HG03521 (cell line): ENCODE measurements around the gene TNMD.
"Not testable (repeated sequence)": the region's sequence is repeated elsewhere in the genome, so short reads cannot be mapped to it uniquely, and the experiment has no call there.

Source experiments
- ATAC-seq: cut with Tn5 transposase; IDR thresholded peaks from one replicate; pipeline ENCODE4 v1.9.1; 2021; ENCODE audit warnings: mild to moderate bottlenecking, moderate library complexity; ENCODE audit not compliant: unreplicated experiment

The TNMD gene

DNA sequence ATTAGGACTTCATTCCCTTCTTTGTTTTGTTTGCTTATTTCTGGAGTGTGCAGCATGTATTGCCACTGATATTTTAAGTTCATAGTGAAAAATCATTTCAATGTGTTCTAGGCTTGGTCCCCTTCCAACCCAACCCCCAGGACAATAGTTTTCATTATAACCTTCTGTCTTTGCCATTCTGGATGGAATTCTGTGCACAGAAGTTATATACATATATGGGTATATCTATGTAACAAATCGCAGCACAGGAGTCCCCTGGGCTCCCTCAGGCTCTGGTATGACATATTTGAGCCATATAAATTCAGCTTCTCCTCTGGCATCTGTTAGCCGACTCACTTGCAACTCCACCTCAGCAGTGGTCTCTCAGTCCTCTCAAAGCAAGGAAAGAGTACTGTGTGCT lies at the start of gene TNMD:
Gene TNMD, plus strand, starts transcription at position 326 of the 400 bp plus-strand sequence. CDS start 83 bp downstream, outside the sequence.
- no peak for ATAC-seq

DNA sequence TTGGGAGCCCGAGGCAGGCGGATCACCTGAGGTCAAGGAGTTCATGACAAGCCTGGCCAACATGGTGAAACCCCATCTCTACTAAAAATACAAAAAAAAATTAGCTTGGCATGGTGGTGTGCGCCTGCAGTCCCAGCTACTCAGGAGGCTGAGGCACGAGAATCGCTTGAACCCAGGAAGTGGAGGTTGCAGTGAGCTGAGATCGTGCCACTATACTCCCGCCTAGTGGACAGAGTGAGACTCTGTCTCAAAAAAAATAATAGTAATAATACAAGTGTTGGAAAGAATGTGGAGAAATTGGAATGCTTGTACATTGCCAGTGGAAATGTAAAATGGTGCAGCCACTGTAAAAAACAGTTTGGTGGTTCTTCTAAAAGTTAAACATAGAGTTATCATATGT lies 19.2 kb upstream of the TNMD start:
- not testable (repeated sequence) for ATAC-seq

DNA sequence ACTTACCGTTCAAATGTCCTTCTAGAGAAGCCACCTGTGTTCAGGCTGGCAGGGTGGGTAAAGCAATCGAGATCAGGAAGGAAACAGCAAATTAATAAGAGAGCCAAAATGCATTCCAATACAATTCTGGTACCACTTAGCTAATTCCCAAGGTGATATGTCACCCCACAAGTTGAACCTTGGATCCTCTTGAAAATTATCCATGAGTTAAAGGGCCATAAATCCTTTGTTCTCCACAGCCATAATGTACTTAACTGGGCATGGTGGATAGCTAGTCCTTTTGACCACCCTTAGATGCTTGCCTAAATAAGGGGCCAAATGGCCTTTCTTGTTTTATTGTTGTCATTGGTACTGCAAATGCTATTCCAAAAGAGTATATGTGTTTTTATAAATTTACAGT lies 2.0 kb downstream of the TNMD start:
- no peak for ATAC-seq

DNA sequence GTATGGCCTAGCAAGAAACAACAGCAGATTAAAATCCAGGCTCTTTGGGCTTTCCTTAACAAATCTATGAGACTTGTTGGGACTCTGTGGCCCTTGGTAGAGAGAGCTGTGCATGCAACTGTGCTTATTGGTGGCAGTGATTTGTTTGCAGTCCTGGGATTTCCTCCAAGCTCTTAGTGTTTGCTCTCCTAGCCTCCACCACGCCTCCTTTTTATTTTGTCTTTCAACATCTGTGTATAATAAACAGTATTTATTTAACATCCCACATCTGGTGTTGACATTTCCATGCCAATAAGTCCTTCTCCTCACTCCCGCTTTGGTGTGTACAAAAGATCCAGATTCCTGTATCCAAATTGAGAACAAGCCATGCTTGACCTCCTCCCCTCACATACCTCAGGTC lies 3.1 kb downstream of the TNMD start:
- ATAC-seq, result no peak

DNA sequence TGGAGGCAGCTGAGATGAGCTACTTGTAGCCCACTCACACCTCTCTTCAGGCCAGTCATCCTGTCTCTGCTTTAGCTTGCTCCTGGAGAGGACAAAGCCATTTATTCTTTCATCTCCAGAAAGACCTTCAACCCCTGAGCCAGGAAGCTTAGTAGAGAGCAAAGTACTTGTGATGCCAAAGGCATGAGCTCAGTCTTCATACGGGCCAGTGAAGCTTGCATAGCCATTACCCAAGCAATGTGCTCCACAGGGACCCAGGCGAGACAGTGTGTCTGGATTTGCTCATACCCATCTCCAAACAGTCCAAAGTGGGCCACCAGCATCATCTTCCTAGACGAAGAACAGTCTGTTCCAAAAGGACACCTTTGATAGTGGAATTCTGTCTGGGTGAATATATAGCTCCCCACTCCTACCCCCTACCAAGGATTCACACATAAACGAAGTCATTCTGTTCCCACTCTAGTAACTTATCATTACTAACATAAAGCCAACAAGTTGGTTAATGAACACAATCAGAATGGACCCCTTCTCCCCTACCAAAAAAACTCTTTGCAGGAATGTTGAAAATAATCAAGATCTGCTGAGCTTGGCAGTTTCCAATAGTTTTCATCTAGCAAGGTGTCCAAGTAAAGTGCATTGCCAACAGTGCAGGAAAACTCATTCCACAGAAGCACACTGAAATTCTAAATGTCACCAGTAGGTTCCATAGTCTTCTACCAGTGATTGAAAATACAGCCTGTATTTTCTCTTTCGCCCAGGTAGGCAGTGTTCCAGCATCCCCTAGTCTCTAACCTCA lies 6.7 kb downstream of the TNMD start:
- ATAC-seq, result no peak

DNA sequence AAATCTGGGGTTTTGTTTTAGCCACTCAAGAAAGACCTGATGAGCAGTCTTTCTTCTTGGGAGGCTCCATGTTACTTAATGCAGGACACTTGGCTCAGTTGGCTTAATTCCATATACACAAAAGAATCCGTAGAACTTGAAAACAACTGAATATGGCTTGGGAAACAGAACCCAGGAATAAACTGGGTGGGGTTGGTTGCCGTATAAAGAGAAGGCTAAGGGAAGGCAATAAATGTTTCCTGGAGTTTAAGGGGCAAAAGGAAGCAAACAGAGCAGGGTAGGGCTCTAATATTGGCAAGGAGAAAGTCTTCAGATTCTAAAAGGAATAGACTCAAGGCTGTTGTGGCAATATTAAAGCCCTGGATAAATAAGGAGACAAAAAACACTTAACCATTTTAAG lies 8.4 kb downstream of the TNMD start:
- ATAC-seq, result no peak

DNA sequence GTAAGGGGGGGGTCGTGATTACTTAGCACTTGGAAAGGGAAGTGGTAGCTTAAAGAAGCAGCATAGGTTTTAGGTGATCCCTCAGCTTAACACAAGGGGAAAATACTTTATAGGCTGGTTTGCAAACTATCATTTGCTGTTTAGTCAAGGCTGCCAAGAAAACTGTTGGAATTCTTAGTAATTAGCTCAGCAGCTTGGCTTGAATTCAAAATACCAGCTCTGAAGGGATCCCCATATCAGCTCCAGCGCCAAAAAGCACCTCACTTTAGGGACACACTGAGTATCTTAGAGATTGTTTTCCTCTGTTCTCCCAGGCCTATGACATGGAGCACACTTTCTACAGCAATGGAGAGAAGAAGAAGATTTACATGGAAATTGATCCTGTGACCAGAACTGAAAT lies 8.8 kb downstream of the TNMD start:
- no peak for ATAC-seq

DNA sequence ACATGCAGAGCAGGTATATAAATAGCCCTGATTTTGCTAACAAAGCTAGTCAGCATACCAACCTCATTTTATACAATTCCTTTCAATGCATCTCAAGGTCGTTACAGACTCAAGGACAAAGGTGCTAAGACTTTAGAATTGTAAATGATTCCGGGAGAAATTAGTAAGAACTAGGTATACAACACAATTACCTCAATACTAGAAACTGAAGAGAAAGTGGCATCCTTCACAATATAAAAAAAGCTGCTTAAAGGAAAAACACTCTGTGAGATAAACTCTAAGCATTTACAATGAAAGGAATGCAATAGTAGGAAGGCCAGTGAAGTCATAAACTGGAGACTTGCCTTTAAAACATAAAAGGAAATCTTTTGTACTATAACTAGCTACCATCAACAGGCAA lies 11.9 kb downstream of the TNMD start:
- no peak for ATAC-seq

DNA sequence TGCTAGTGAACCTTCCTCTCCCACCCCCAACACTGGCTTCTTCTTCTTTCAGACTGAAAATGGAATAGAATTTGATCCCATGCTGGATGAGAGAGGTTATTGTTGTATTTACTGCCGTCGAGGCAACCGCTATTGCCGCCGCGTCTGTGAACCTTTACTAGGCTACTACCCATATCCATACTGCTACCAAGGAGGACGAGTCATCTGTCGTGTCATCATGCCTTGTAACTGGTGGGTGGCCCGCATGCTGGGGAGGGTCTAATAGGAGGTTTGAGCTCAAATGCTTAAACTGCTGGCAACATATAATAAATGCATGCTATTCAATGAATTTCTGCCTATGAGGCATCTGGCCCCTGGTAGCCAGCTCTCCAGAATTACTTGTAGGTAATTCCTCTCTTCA lies 14.7 kb downstream of the TNMD start:
- no peak for ATAC-seq

DNA sequence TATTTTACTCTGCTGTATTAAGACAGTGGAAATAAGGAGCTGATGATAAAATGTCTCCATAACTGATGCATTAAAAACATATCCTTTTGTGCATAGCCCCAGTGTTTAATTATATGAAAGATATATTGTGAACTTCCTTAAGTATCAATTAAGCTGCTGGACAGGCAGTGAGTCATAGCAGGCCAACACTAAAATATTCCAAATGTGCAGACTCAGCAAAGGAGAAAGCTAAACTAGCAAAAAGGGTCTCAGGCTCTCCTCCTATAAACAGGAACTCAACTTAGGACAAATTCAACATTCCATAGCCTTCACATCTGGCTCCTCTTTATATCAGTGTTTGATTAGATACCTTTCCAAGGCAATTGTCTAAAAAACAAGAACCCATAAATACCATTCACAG lies 15.6 kb downstream of the TNMD start:
- no peak for ATAC-seq

DNA sequence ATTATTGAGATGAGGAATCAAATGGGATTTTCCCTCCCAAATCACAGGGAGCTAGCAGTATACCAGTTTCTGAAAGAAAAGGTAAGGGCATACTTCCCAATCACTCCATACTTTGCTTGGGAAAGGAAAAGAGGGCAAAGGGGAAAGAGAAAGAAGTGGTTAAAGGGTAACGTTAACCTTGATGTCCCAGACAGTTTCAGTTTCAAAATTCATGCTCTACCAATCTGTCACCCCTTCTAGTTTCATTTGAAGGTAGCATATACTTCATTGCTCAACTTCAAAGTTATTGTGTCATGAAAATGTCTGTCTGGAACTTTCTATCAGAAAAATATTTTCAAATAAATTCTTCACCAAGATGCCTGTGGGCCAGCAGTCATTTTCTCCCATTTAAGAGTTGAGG lies 16.0 kb downstream of the TNMD start:
- no peak for ATAC-seq

DNA sequence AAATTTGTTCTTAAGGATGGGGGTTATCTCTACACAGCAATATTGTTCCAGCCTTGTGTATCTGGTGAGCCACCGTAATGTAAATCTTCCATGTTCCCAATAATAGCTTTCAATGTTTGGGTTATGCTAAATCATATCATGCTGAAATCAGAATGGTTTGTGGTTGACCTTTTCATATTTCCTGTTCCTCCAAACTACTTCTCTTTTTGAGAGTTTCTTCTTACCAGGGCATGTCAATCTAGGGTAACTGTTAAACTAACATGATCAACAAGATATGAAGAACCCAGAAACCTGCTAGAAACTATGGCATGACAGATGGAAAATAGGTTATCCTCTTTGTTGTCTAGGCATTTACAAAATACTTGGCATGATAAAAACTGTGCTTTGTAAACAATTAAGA lies 22.0 kb downstream of the TNMD start:
- ATAC-seq, result no peak

DNA sequence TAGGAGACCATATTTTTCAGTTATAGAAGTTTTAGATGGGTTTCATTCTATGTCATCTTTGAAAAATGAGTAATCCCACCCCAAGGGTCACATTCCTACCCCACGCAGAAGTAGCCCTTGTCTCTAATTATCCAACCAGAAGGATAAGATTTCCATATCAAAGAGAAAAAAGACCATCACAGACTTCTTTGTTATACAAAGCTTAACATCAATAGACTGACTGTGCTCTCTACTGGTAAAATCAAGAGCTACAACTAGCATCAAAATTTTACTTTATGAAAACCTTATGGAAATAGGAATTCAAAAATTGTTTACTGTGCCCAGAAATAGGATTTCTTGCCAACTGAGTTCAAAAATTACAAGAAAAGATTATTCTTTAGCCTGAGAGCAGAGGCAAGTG lies 24.9 kb downstream of the TNMD start:
- no peak for ATAC-seq

DNA sequence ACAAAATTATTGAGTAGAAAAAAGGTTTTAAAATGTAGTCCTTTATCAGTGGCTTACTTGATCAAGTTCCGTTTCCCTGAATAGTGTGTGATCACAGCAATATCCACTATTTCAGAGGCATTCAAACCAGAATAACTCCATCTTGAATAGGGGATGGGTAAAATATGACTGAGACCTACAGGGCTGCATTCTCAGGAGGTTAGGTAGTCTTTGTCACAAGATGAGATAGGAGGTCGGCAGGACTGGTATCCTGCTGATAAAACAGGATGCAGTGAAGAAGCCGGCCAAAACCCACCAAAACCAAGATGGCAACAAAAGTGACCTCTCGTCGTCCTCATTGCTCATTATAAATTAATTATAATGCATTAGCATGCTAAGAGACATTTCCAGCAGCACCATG lies 27.2 kb downstream of the TNMD start:
- no peak for ATAC-seq

DNA sequence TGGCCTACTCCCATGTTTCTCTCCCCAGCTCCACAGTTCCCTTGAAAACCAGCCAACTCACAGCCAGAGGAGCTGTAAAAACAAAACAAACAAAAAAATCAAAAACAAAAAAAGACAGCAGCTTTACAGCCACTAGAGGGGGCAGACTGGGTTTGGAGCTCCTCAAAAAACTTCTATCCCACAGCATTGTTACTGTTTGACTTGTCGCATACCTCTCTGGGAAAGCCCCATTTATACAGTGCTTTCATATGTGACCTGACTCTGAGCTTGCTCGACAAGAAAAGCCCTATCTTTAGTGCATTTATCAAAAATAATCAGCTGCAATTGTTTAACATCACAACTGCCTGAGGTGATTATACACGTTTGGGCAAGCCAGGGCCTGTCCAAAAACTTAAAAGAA lies 30.3 kb downstream of the TNMD start:
- peak; percentile 98 for ATAC-seq

DNA sequence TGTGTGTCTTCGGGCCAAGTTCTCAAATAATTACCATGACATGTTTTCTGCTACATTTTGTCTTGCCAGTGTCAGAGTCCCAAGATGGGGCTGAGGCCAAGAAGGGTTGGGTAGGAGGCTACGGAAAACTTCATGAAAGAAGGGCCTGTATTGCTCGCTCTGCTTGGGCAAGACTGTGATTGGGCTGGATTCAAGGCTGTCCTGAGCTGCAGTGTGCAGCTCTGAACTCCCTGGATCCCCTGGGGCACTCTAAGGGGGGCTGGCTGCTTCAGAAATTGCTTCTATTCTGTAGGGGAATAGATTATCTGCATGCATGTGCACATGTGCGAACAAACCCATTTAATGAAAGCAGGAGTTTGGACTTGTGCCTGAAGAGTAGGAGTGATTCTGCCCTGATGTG lies 38.3 kb downstream of the TNMD start:
- ATAC-seq, result no peak

DNA sequence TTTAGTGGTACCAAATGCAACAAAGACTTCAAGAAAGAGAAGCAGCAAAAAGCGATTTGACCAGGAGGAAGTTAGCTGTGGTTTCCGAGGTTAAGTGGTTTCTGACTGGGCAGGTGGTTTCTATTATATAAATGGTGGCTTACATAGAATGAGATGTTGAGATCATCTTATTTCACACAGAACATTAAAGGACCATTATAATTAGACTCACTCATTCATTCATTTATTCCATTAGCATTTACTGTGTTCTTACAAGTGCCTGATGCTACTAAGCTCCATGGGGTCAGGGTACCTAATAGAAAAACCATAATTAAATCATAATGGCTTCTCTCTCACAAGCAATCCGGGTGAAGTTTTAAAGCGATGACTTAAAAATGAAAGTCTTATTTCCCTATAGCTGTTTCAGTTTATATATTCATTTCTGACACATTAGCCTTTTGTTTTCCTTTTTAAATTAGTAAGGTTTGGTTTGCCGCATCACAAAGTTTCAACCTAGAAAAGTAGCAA lies 41.3 kb downstream of the TNMD start:
- peak; percentile 78 for ATAC-seq

DNA sequence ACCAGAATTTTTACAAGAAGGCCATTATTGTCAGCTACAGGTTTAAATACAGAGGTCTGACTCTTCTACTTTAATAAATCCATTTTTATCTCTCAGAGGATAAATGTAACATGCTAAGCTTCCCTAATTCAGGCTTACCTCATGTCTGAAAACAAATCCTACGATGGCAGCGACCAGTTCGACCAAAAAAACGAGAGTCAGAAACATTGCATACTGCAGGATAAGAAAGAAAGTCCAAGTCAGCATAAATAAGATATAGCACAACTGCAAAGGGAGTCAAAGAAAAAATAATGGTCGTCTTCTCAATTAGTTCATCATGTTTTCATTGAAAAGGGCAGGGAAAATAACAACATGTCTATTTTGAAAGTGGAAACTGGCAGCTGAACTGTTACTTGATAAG lies 50.3 kb downstream of the TNMD start:
- ATAC-seq, result no peak

DNA sequence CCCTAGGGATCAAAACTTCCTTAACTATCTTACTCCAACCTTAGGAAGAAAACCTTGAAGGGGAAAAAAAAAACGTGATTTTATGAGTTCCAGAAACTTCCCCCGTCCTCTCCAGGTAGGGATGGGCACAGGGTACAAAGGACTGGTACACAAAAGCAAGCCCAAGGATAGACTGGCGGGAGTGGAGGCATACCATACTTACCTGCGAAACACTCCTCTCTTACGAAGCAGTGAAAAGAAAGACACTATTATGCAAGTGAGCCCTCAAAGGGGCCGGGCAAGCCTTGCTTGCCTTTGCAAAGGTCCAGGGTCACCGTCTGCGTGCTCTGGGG lies 51.2 kb downstream of the TNMD start:
- ATAC-seq, result no peak

DNA sequence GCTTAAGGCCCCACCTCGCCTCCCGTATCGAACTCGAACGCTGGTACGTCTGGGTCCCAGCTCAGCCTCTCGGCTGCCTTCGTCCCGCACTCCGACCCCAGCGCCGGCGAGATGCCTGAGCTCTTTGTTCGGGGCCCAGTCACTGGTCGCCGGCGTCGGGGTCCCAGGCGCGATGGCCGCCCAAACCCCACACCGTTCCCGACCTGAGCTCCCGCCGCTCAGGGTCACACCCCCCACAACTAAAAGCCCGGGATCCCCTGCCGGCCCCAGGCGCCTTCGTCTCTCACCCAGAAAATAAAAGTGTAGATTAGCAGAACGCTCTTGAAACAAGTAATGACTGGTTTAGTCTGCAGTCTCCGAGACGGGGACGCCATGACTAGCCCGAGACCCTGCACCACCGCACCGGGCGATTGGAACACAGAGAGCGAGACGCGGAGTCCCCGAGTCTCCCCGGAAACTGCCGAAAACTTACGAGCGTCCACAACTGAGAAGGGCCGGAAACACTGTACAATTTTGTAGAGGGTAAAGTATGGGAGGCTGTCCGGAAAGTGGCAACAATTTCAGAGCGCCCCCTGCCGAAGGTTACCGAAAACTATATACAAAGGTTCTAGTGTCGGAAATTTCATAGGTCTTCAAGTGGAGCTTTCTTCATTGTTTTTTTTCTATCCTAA lies 51.7 kb downstream of the TNMD start, which contains the start of gene TSPAN6:
Gene TSPAN6, minus strand, starts transcription at position 486 of the 671 bp plus-strand sequence. Its CDS starts 112 bp downstream, at position 374.
- peak; percentile 78 for ATAC-seq

DNA sequence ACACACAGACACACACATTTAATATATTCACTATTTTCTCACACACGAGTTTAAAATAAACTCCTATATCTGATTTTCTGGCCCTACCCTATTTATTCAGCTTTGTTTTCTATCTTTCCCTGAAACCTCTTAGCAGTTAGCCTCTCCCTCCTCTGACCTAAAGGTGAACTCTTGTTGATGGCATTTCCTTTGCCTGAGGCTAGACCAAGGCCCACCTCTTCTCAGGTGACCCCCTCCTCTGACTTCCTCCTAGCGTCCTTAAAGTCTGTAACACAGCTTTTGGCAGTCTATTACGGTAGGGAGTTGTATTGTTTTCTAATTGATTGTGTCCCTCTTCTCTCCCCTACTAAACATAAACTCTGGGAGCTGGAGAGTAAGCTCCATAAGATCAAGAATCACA lies 57.6 kb downstream of the TNMD start:
- ATAC-seq, result no peak

DNA sequence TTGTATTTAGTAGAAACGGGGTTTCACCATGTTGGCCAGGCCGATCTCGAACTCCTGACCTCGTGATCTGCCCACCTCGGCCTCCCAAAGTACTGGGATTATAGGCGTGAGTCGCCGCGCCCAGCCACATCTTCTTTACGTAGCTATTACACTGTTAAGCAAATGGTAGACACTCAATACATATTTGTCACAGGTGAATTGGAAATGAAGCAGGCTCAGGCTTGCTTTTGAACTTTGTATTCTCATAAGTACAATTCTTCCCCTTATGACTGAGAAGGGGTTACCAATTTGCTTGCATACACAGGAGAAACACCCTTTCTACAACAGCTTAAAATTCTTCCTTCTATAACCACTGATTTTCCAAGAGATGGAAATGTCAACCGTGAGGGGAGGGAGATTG lies 58.5 kb downstream of the TNMD start:
- no peak for ATAC-seq
